Measurements from ENCODE around the gene TMC5. TPM values are rescaled to one million over a fixed set of nuclear protein-coding genes. Genes with fewer than 3 reads are reported as not detected.
"Not testable (repeated sequence)": the region's sequence is repeated elsewhere in the genome, so short reads cannot be mapped to it uniquely, and the experiment has no call there.

TMC5 gene, protein sequence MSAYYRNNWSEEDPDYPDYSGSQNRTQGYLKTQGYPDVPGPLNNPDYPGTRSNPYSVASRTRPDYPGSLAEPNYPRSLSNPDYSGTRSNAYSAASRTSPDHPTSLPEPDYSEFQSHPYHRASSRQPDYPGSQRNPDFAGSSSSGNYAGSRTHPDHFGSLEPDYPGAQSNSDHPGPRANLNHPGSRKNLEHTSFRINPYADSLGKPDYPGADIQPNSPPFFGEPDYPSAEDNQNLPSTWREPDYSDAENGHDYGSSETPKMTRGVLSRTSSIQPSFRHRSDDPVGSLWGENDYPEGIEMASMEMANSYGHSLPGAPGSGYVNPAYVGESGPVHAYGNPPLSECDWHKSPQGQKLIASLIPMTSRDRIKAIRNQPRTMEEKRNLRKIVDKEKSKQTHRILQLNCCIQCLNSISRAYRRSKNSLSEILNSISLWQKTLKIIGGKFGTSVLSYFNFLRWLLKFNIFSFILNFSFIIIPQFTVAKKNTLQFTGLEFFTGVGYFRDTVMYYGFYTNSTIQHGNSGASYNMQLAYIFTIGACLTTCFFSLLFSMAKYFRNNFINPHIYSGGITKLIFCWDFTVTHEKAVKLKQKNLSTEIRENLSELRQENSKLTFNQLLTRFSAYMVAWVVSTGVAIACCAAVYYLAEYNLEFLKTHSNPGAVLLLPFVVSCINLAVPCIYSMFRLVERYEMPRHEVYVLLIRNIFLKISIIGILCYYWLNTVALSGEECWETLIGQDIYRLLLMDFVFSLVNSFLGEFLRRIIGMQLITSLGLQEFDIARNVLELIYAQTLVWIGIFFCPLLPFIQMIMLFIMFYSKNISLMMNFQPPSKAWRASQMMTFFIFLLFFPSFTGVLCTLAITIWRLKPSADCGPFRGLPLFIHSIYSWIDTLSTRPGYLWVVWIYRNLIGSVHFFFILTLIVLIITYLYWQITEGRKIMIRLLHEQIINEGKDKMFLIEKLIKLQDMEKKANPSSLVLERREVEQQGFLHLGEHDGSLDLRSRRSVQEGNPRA
- total RNA-seq = not detected in 2 replicates
- polyA plus RNA-seq = not detected in 2 replicates
- polyA plus RNA-seq (2011; cell fraction: cytosol; rRNA removed) = not detected in 2 replicates
- not detected in 2 replicates for polyA plus RNA-seq (2011; cell fraction: nucleus; rRNA removed)
- polyA plus RNA-seq (2012) = not detected in 2 replicates
- not detected in 2 replicates for polyA minus RNA-seq
- polyA minus RNA-seq (2011; cell fraction: cytosol; rRNA and poly(A)+ RNA removed) = 4.1 TPM
- not detected in 2 replicates for polyA minus RNA-seq (2011; cell fraction: nucleus; rRNA and poly(A)+ RNA removed)
- Bru-seq, nascent RNA = percentile 2 among the genes with signal in this experiment
- BruChase-seq, experiment 1, labeled RNA remaining after a 6-hour chase = percentile 4 among the genes with signal in this experiment
- percentile 3 among the genes with signal in this experiment for BruChase-seq, experiment 2, labeled RNA remaining after a 2-hour chase
- long read RNA-seq = 0 reads

DNA sequence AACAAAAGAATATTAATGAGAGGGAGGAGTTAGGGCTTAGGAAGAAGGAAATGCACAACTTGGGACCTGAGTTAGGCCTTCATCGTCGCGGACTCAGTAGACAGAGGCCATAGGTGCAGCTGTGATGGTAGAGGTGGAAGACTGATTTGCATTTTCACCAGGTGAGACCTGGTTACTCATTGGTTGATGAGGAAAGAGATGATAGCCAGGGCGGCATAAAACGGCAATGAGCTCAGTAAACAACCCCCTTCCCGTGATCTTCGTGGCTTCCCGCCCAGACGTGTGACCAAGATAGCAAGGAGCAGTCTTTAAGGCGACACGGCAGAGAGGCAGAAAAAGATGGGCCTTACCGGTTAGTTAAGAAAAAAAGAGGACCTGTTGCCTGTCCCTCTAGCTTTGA is at the start of gene TMC5:
TSS of gene TMC5 (plus strand) at position 244 of the 400 bp plus-strand sequence. CDS start 22,156 bp downstream, outside the sequence.
- intact Hi-C loops (cut with micrococcal nuclease) (no loop called here), dilution Hi-C loops (cut with MboI; ENCODE audit: extremely low pct_ligation_motif_present, low sequenced_read_pairs) (no loop called here)
- TF ChIP-seq EZH2 (IDR thresholded peaks at IDR 0.05; ENCODE audit: borderline replicate concordance, low read depth, low read length, severe bottlenecking) (no peak), POLR2AphosphoS5 (IDR thresholded peaks at IDR 0.05; ENCODE audit: insufficient read depth, low read depth, low read length) (no peak), MYC (IDR thresholded peaks at IDR 0.05; ENCODE audit: low read depth, low read length) (no peak), POLR2A (IDR thresholded peaks at IDR 0.05; ENCODE audit: low read depth, low read length) (no peak), JUN (IDR thresholded peaks at IDR 0.05; ENCODE audit: borderline replicate concordance, insufficient read depth, insufficient read length, low read depth) (no peak), FOS (IDR thresholded peaks at IDR 0.05; ENCODE audit: borderline replicate concordance, insufficient read depth, low read length) (no peak), GATA2 (IDR thresholded peaks at IDR 0.05; ENCODE audit: insufficient read depth, insufficient read length, low read depth, low read length) (no peak)
- TF ChIP-seq, protein P1, sequence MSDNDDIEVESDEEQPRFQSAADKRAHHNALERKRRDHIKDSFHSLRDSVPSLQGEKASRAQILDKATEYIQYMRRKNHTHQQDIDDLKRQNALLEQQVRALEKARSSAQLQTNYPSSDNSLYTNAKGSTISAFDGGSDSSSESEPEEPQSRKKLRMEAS (IDR thresholded peaks at IDR 0.05; ENCODE audit: insufficient read depth, insufficient read length) = no peak
- TF ChIP-seq, protein P2, sequence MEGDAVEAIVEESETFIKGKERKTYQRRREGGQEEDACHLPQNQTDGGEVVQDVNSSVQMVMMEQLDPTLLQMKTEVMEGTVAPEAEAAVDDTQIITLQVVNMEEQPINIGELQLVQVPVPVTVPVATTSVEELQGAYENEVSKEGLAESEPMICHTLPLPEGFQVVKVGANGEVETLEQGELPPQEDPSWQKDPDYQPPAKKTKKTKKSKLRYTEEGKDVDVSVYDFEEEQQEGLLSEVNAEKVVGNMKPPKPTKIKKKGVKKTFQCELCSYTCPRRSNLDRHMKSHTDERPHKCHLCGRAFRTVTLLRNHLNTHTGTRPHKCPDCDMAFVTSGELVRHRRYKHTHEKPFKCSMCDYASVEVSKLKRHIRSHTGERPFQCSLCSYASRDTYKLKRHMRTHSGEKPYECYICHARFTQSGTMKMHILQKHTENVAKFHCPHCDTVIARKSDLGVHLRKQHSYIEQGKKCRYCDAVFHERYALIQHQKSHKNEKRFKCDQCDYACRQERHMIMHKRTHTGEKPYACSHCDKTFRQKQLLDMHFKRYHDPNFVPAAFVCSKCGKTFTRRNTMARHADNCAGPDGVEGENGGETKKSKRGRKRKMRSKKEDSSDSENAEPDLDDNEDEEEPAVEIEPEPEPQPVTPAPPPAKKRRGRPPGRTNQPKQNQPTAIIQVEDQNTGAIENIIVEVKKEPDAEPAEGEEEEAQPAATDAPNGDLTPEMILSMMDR (IDR thresholded peaks at IDR 0.05; ENCODE audit: extremely low read depth in 1 of 2, insufficient read depth in 1 of 2, low read depth in 1 of 2, low read length in 2 of 2) = no peak
- Histone ChIP-seq H3K9ac (replicated peaks; ENCODE audit: extremely low read depth, insufficient read depth, low read length) (no peak within 1 kb of the TSS), H4K20me1 (replicated peaks; ENCODE audit: control insufficient read depth, extremely low read depth, insufficient read depth, low read length) (no peaks in the 10 kb centered on the region), H3K79me2 (ENCODE audit: control insufficient read depth, insufficient read depth, low read length) (no peaks in the 10 kb centered on the region), H3K27ac (ENCODE audit: insufficient read depth, low read depth, low read length) (no peak within 1 kb of the TSS), H2AFZ (ENCODE audit: low read depth, low read length) (no peak within 1 kb of the TSS), H3K36me3 (ENCODE audit: control insufficient read depth in 2 of 2, extremely low read depth in 1 of 2, insufficient read depth in 2 of 2, low read length in 2 of 2) (no peaks in the 10 kb centered on the region), H3K4me1 (ENCODE audit: control insufficient read depth, extremely low read depth, insufficient read depth, low read length) (no peaks in the 10 kb centered on the region), H3K4me3 (replicated peaks in 1 of 3; ENCODE audit: insufficient read depth in 1 of 3, low read depth in 1 of 3, low read length in 3 of 3) (no peak within 1 kb of the TSS), H3K4me2 (ENCODE audit: insufficient read depth, low read length) (no peak within 1 kb of the TSS), H3K9me3 (replicated peaks; ENCODE audit: control insufficient read depth, insufficient read depth, low read length) (no peaks in the 10 kb centered on the region), H3K27me3 (ENCODE audit: control insufficient read depth in 2 of 2, insufficient read depth in 2 of 2, low read length in 2 of 2) (no peaks in the 10 kb centered on the region), H3K9me1 (replicated peaks; ENCODE audit: control insufficient read depth, extremely low read depth, insufficient read depth, low read length) (no peaks in the 10 kb centered on the region)
- DNase-seq (ENCODE audit: low read depth, low spot score) (no peak), FAIRE-seq (no peak)
- ChIA-PET CTCF (interaction anchor here (0.9 to 1.0 kb wide), 2 partner anchors 9 to 490 kb away, joined by 3 read pairs; no protein-coding TSS in a partner anchor), POLR2A (no interaction called here)
- BruUV-seq (replicated peaks) = no TSS peak

DNA sequence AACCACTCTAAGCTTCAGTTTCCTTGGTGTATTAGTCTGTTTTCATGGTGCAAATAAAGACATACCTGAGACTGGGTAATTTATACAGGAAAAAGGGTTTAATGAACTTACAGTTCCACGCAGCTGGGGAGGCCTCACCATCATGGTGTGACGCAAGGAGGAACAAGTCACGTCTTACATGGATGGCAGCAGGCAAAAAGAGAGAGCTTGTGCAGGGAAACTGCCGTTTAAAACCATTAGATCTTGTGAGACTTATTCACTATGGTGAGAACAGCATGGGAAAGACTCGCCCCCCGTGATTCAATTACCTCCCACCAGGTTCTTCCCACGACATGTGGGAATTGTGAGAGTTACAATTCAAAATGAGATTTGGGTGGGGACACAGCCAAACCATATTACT is 45.1 kb upstream of the TMC5 start:
- H3K27me3 ChIP-seq (ENCODE audit: control insufficient read depth in 2 of 2, insufficient read depth in 2 of 2, low read length in 2 of 2); H3K9ac ChIP-seq (replicated peaks; ENCODE audit: extremely low read depth, insufficient read depth, low read length); H3K4me3 ChIP-seq (replicated peaks in 1 of 3; ENCODE audit: insufficient read depth in 1 of 3, low read depth in 1 of 3, low read length in 3 of 3); H3K4me1 ChIP-seq (ENCODE audit: control insufficient read depth, extremely low read depth, insufficient read depth, low read length); intact Hi-C loops (cut with micrococcal nuclease); POLR2A ChIA-PET; FAIRE-seq; H3K27ac ChIP-seq (ENCODE audit: insufficient read depth, low read depth, low read length); H3K4me2 ChIP-seq (ENCODE audit: insufficient read depth, low read length); H3K36me3 ChIP-seq (ENCODE audit: control insufficient read depth in 2 of 2, extremely low read depth in 1 of 2, insufficient read depth in 2 of 2, low read length in 2 of 2); H3K79me2 ChIP-seq (ENCODE audit: control insufficient read depth, insufficient read depth, low read length); DNase-seq (ENCODE audit: low read depth, low spot score); H3K9me1 ChIP-seq (replicated peaks; ENCODE audit: control insufficient read depth, extremely low read depth, insufficient read depth, low read length); H4K20me1 ChIP-seq (replicated peaks; ENCODE audit: control insufficient read depth, extremely low read depth, insufficient read depth, low read length); BruUV-seq (replicated peaks); H2AFZ ChIP-seq (ENCODE audit: low read depth, low read length); dilution Hi-C loops (cut with MboI; ENCODE audit: extremely low pct_ligation_motif_present, low sequenced_read_pairs); H3K9me3 ChIP-seq (replicated peaks; ENCODE audit: control insufficient read depth, insufficient read depth, low read length): not testable (repeated sequence)
- CTCF ChIA-PET = interaction anchor here (1.6 to 2.5 kb wide), 2 partner anchors 11 to 287 kb away, joined by 4 to 9 read pairs; no protein-coding TSS in a partner anchor
